Naive thymus-derived CD4-positive, alpha-beta T cell (primary cell): ENCODE measurements around the gene SLC25A43. TPM values are rescaled to one million over a fixed set of nuclear protein-coding genes. Genes with fewer than 3 reads are reported as not detected.
"Not testable (repeated sequence)": the region's sequence is repeated elsewhere in the genome, so short reads cannot be mapped to it uniquely, and the experiment has no call there.

ENCODE experiments used
- ATAC-seq: fragments of 150-1000 bp; cut with Tn5 transposase; 2 replicates; pipeline ENCODE4 v1.10.0; 2021; ENCODE audit warnings: mild to moderate bottlenecking, moderate library complexity
- CTCF ChIA-PET: fragments of 350-600 bp; sonication (Branson Sonifier 250); formaldehyde crosslinking; loops from one replicate; lab custom pipeline; 2021; ENCODE audit warnings: antibody characterized with exemption; lab: Charles Lee
- POLR2A ChIA-PET: fragments of 350-600 bp; sonication (Branson Sonifier 250); formaldehyde crosslinking; loops from one replicate; lab custom pipeline; 2021; ENCODE audit warnings: antibody characterized with exemption, inconsistent platforms; lab: Charles Lee
- DNase-seq, 9 donors: peaks; one replicate each; pipeline versions ENCODE4 v3.0.0 to v3.0.0-alpha.2; 2020 to 2022; ENCODE audit warnings: mixed read lengths in 1 of 9
- H3K27ac ChIP-seq: one replicate; pipeline ENCODE4 v1.7.0; 2013; ENCODE audit warnings: mild to moderate bottlenecking, low read depth, low read length, moderate library complexity
- H3K27me3 ChIP-seq, 2 donors: one replicate each; pipeline ENCODE4 v1.7.0; 2013; ENCODE audit warnings: low read length in 2 of 2, mild to moderate bottlenecking in 2 of 2, moderate library complexity in 2 of 2; ENCODE audit not compliant: control insufficient read depth in 2 of 2, insufficient read depth in 2 of 2
- H3K36me3 ChIP-seq, 3 experiments: 1 replicate in 2 of 3; 2 replicates in 1 of 3; pipeline ENCODE4 v1.7.0; 2013; ENCODE audit warnings: low read length in 3 of 3, mild to moderate bottlenecking in 3 of 3, moderate library complexity in 1 of 3; ENCODE audit not compliant: insufficient read depth in 3 of 3, control insufficient read depth in 2 of 3
- H3K4me1 ChIP-seq, 2 donors: one replicate each; pipeline ENCODE4 v1.7.0; 2013; ENCODE audit warnings: low read length in 2 of 2, mild to moderate bottlenecking in 2 of 2, moderate library complexity in 1 of 2; ENCODE audit not compliant: control insufficient read depth in 2 of 2, insufficient read depth in 2 of 2
- H3K4me3 ChIP-seq: 2 replicates; pipeline ENCODE4 v1.7.0; 2013; ENCODE audit warnings: mild to moderate bottlenecking, low read length
- H3K9me3 ChIP-seq, 3 experiments: 1 replicate in 2 of 3; 2 replicates in 1 of 3; pipeline ENCODE4 v1.7.0; 2013; ENCODE audit warnings: low read length in 3 of 3; ENCODE audit not compliant: control insufficient read depth in 2 of 3
- H3K27ac Mint-ChIP-seq, 9 donors: one replicate each; pipeline ENCODE4 v1.8.0; 2020 to 2022; ENCODE audit warnings: mixed read lengths in 9 of 9, mild to moderate bottlenecking in 8 of 9, moderate library complexity in 5 of 9, inconsistent platforms in 2 of 9
- H3K27me3 Mint-ChIP-seq, 5 donors: one replicate each; pipeline ENCODE4 v1.8.0; 2021 to 2022; ENCODE audit warnings: mixed read lengths in 5 of 5, mild to moderate bottlenecking in 1 of 5
- H3K36me3 Mint-ChIP-seq, 5 donors: one replicate each; pipeline ENCODE4 v1.8.0; 2020 to 2022; ENCODE audit warnings: mixed read lengths in 5 of 5, mild to moderate bottlenecking in 3 of 5, inconsistent platforms in 1 of 5
- H3K4me1 Mint-ChIP-seq, 7 donors: one replicate each; pipeline ENCODE4 v1.8.0; 2020 to 2022; ENCODE audit warnings: mixed read lengths in 7 of 7, mild to moderate bottlenecking in 3 of 7, inconsistent platforms in 1 of 7
- H3K4me3 Mint-ChIP-seq, 10 donors: one replicate each; pipeline ENCODE4 v1.8.0; 2020 to 2022; ENCODE audit warnings: mild to moderate bottlenecking in 10 of 10, mixed read lengths in 10 of 10, moderate library complexity in 6 of 10, inconsistent platforms in 2 of 10
- H3K9me3 Mint-ChIP-seq, 11 donors: one replicate each; pipeline ENCODE4 v1.8.0; 2020 to 2022; ENCODE audit warnings: mixed read lengths in 11 of 11, mild to moderate bottlenecking in 4 of 11, inconsistent platforms in 1 of 11, moderate library complexity in 1 of 11
- intact Hi-C, 2 donors: fragments of 100-400 bp; cut with micrococcal nuclease; formaldehyde crosslinking; loops; one replicate each; pipeline ENCODE4 v1.15.1; 2023
- polyA plus RNA-seq, 2 donors: library from polyadenylated mRNA; unstranded; fragments of 300-500 nt; fragmentation: Illumina TruSeq; gene quantifications; one replicate each; pipeline ENCODE4 v1.2.3, GENCODE V29; 2021
- total RNA-seq, 6 experiments: library from RNA in 5 of 6; stranded (reverse) in 5 of 6; gene quantifications; 1 replicate in 5 of 6; 2 replicates in 1 of 6; pipeline ENCODE4 v1.2.3 and lab custom pipeline; 2021 to 2026

The SLC25A43 gene
- total and polyA plus RNA-seq, 7 experiments from 2014 or later: 1.8 to 8.2 (median 2.6) TPM

GRCh38 chrX:119427024-119427794, 28.1 kb downstream of the SLC25A43 start:
- no peaks in the 10 kb centered on the region for H3K9me3 ChIP-seq
- ATAC-seq: peak; percentile 50
- intact Hi-C loops: no loop called here
- ChIA-PET POLR2A (no interaction called here), CTCF (no interaction called here)
- no peaks in the 10 kb centered on the region for H3K36me3 ChIP-seq
- Mint-ChIP-seq H3K27ac (peak overlapping the region in 7 of 9 donors; percentile 49 to 91 (median 69)), H3K27me3 (no peaks in the 10 kb centered on the region), H3K9me3 (no peaks in the 10 kb centered on the region), H3K4me1 (peaks cover 4 to 24% (median 12%) of the 10 kb centered on the region in 7 donors), H3K4me3 (peak overlapping the region in 7 of 10 donors; percentile 39 to 62 (median 52)), H3K36me3 (peaks cover 0 to 4% (median 1%) of the 10 kb centered on the region in 5 donors)
- no peaks in the 10 kb centered on the region for H3K27me3 ChIP-seq
- H3K27ac ChIP-seq: peak overlapping the region; percentile 14
- H3K4me1 ChIP-seq: peaks cover 0 to 7% of the 10 kb centered on the region in 2 donors
- DNase-seq: peak in 4 of 9 donors; percentile 1 to 14 (median 6)
- no peak overlapping the region for H3K4me3 ChIP-seq

GRCh38 chrX:119427795-119428185, 28.7 kb downstream of the SLC25A43 start:
- Mint-ChIP-seq H3K9me3 (no peaks in the 10 kb centered on the region), H3K4me1 (peaks cover 4 to 24% (median 12%) of the 10 kb centered on the region in 7 donors), H3K36me3 (peaks cover 0 to 4% (median 0%) of the 10 kb centered on the region in 5 donors), H3K27me3 (no peaks in the 10 kb centered on the region), H3K4me3 (peak overlapping the region in 4 of 10 donors; percentile 4 to 59 (median 54)), H3K27ac (peak overlapping the region in 5 of 9 donors; percentile 30 to 66 (median 49))
- intact Hi-C loops: no loop called here
- ChIA-PET POLR2A (no interaction called here), CTCF (no interaction called here)
- H3K27ac ChIP-seq: no peak overlapping the region
- H3K4me1 ChIP-seq: peaks cover 0 to 7% of the 10 kb centered on the region in 2 donors
- H3K9me3 ChIP-seq: no peaks in the 10 kb centered on the region
- ATAC-seq (no peak), DNase-seq (no peak)
- H3K4me3 ChIP-seq: no peak overlapping the region
- H3K36me3 ChIP-seq: no peaks in the 10 kb centered on the region
- H3K27me3 ChIP-seq: no peaks in the 10 kb centered on the region

- intact Hi-C loops: no loop called here
- ATAC-seq: no peak
- Mint-ChIP-seq H3K9me3 (peaks cover 0 to 11% (median 2%) of the 10 kb centered on the region in 11 donors), H3K27me3 (no peaks in the 10 kb centered on the region), H3K4me3 (no peak overlapping the region), H3K36me3 (peaks cover 9 to 12% (median 11%) of the 10 kb centered on the region in 5 donors), H3K27ac (no peak overlapping the region), H3K4me1 (peaks cover 4 to 24% (median 12%) of the 10 kb centered on the region in 7 donors)
- Histone ChIP-seq H3K36me3 (no peaks in the 10 kb centered on the region), H3K9me3 (no peaks in the 10 kb centered on the region), H3K27me3 (no peaks in the 10 kb centered on the region), H3K27ac (no peak overlapping the region), H3K4me1 (peaks cover 0 to 7% of the 10 kb centered on the region in 2 donors), H3K4me3 (no peak overlapping the region)
- POLR2A ChIA-PET: no interaction called here
- CTCF ChIA-PET: no interaction called here
- DNase-seq: no peak
Observed at GRCh38 chrX:119429471-119429870, 30.3 kb downstream of the SLC25A43 start.

- H3K27me3 Mint-ChIP-seq, POLR2A ChIA-PET, H3K27me3 ChIP-seq: not testable (repeated sequence)
Observed at GRCh38 chrX:119441295-119441694, 42.2 kb downstream of the SLC25A43 start.

GRCh38 chrX:119442286-119442685, 43.1 kb downstream of the SLC25A43 start:
- DNase-seq: no peak

More at GRCh38 chrX:119441295-119441694, 42.2 kb downstream of the SLC25A43 start:
- H3K9me3 Mint-ChIP-seq, H3K4me1 Mint-ChIP-seq, H3K36me3 Mint-ChIP-seq, H3K4me3 Mint-ChIP-seq, H3K27ac ChIP-seq, intact Hi-C loops, CTCF ChIA-PET, H3K36me3 ChIP-seq, DNase-seq, H3K4me1 ChIP-seq, H3K27ac Mint-ChIP-seq, H3K4me3 ChIP-seq, H3K9me3 ChIP-seq, ATAC-seq: not testable (repeated sequence)

GRCh38 chrX:119453202-119453601, 54.1 kb downstream of the SLC25A43 start:
- Mint-ChIP-seq H3K27ac (no peak overlapping the region), H3K9me3 (peaks cover 0 to 1% (median 0%) of the 10 kb centered on the region in 11 donors), H3K4me1 (no peaks in the 10 kb centered on the region), H3K27me3 (no peaks in the 10 kb centered on the region), H3K4me3 (no peak overlapping the region), H3K36me3 (peaks cover 0 to 9% (median 3%) of the 10 kb centered on the region in 5 donors)
- Histone ChIP-seq H3K4me3 (no peak overlapping the region), H3K9me3 (no peaks in the 10 kb centered on the region), H3K27ac (no peak overlapping the region), H3K27me3 (no peaks in the 10 kb centered on the region), H3K4me1 (no peaks in the 10 kb centered on the region), H3K36me3 (no peaks in the 10 kb centered on the region)
- DNase-seq (no peak), ATAC-seq (no peak)
- CTCF ChIA-PET: no interaction called here
- intact Hi-C loops: no loop called here
- POLR2A ChIA-PET: no interaction called here

More at GRCh38 chrX:119442286-119442685, 43.1 kb downstream of the SLC25A43 start:
- no peaks in the 10 kb centered on the region for H3K27me3 ChIP-seq
- ChIA-PET POLR2A (no interaction called here), CTCF (no interaction called here)
- no peak overlapping the region for H3K4me3 ChIP-seq
- H3K36me3 ChIP-seq: no peaks in the 10 kb centered on the region
- H3K4me1 ChIP-seq: no peaks in the 10 kb centered on the region
- Mint-ChIP-seq H3K27me3 (no peaks in the 10 kb centered on the region), H3K9me3 (no peaks in the 10 kb centered on the region), H3K36me3 (peaks cover 0 to 2% (median 0%) of the 10 kb centered on the region in 5 donors), H3K4me1 (no peaks in the 10 kb centered on the region), H3K27ac (no peak overlapping the region), H3K4me3 (no peak overlapping the region)
- intact Hi-C loops: no loop called here
- no peak for ATAC-seq
- H3K9me3 ChIP-seq: no peaks in the 10 kb centered on the region
- no peak overlapping the region for H3K27ac ChIP-seq
